Measurements from ENCODE around the gene PRPF40B.

DNA sequence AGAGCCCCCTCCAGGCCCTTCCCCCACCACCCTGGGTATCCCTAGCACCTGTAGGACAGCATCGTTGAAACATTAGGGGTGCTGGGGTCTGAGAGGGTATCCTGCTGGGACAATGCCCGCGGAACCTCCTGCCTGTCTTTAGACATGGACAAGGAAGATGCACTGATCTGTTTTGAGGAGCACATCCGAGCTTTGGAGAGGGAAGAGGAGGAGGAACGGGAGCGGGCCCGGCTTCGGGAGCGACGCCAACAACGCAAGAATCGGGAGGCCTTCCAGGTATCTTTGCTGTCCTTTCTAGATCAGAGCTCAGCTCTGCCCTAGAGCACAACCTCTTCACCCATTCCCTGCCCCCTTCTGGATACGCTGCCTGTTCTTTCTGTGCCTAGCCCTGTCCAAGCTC is 13.2 kb downstream of the PRPF40B start:
- TF ChIP-seq, protein P1, sequence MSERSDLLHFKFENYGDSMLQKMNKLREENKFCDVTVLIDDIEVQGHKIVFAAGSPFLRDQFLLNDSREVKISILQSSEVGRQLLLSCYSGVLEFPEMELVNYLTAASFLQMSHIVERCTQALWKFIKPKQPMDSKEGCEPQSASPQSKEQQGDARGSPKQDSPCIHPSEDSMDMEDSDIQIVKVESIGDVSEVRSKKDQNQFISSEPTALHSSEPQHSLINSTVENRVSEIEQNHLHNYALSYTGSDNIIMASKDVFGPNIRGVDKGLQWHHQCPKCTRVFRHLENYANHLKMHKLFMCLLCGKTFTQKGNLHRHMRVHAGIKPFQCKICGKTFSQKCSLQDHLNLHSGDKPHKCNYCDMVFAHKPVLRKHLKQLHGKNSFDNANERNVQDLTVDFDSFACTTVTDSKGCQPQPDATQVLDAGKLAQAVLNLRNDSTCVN (CRISPR knock-in tag; IDR thresholded peaks at IDR 0.05; ENCODE audit: borderline replicate concordance), result no peak
- no peak for TF ChIP-seq JUND (CRISPR knock-in tag; IDR thresholded peaks at IDR 0.05)

All from HepG2 (cell line).